Measurements from ENCODE around the gene MTERF1.

DNA sequence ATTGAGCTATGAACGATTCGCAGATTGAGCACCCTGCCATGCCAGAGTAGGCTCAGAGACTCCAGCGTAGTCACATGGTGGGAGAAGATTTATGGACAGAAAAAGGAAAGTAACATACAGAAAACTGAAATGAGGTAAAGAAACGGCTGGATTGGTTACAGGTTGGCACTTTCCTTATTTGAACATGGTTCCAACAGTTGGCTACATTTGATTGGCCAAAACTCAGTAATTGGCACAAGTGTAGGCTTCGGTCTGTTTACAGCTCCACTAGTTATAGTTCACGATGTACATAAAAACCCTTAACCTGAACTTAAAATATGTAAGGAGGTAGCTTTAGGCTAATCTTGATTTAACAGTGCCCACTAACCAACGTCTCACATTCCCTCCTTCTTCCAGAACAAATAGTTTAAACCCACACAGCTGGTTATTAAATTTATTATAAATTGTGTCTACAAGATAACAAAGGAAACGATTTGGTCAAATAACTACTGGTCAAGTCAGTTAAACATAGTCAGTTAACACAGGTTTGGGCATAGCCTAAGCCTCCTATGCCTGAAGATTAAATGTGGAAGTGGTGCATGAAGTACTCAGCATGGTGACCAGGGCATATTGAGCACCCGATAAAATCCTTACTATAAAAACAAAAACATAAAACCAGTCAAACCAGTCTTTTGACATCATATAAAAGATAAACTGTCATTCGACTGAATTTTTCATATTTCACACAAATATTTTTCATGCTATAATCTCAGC, 17.9 kb upstream of the MTERF1 start:
- TF ChIP-seq ATF1 (CRISPR knock-in tag; IDR thresholded peaks at IDR 0.05) (no peak), NR2C2 (CRISPR knock-in tag; IDR thresholded peaks at IDR 0.05) (no peak), NR3C1 (CRISPR knock-in tag; conservative IDR thresholded peaks at IDR 0.05; ENCODE audit: low read depth) (no peak), FOXP1 (CRISPR knock-in tag; IDR thresholded peaks at IDR 0.05; ENCODE audit: borderline replicate concordance) (no peak), RELA (CRISPR knock-in tag; IDR thresholded peaks at IDR 0.05; ENCODE audit: borderline replicate concordance) (no peak)
- TF ChIP-seq, protein P1, sequence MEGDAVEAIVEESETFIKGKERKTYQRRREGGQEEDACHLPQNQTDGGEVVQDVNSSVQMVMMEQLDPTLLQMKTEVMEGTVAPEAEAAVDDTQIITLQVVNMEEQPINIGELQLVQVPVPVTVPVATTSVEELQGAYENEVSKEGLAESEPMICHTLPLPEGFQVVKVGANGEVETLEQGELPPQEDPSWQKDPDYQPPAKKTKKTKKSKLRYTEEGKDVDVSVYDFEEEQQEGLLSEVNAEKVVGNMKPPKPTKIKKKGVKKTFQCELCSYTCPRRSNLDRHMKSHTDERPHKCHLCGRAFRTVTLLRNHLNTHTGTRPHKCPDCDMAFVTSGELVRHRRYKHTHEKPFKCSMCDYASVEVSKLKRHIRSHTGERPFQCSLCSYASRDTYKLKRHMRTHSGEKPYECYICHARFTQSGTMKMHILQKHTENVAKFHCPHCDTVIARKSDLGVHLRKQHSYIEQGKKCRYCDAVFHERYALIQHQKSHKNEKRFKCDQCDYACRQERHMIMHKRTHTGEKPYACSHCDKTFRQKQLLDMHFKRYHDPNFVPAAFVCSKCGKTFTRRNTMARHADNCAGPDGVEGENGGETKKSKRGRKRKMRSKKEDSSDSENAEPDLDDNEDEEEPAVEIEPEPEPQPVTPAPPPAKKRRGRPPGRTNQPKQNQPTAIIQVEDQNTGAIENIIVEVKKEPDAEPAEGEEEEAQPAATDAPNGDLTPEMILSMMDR (IDR thresholded peaks at IDR 0.05) = no peak
- TF ChIP-seq, protein P2, sequence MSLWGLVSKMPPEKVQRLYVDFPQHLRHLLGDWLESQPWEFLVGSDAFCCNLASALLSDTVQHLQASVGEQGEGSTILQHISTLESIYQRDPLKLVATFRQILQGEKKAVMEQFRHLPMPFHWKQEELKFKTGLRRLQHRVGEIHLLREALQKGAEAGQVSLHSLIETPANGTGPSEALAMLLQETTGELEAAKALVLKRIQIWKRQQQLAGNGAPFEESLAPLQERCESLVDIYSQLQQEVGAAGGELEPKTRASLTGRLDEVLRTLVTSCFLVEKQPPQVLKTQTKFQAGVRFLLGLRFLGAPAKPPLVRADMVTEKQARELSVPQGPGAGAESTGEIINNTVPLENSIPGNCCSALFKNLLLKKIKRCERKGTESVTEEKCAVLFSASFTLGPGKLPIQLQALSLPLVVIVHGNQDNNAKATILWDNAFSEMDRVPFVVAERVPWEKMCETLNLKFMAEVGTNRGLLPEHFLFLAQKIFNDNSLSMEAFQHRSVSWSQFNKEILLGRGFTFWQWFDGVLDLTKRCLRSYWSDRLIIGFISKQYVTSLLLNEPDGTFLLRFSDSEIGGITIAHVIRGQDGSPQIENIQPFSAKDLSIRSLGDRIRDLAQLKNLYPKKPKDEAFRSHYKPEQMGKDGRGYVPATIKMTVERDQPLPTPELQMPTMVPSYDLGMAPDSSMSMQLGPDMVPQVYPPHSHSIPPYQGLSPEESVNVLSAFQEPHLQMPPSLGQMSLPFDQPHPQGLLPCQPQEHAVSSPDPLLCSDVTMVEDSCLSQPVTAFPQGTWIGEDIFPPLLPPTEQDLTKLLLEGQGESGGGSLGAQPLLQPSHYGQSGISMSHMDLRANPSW (CRISPR knock-in tag; conservative IDR thresholded peaks at IDR 0.05; ENCODE audit: low read depth) = no peak
- TF ChIP-seq, protein P3, sequence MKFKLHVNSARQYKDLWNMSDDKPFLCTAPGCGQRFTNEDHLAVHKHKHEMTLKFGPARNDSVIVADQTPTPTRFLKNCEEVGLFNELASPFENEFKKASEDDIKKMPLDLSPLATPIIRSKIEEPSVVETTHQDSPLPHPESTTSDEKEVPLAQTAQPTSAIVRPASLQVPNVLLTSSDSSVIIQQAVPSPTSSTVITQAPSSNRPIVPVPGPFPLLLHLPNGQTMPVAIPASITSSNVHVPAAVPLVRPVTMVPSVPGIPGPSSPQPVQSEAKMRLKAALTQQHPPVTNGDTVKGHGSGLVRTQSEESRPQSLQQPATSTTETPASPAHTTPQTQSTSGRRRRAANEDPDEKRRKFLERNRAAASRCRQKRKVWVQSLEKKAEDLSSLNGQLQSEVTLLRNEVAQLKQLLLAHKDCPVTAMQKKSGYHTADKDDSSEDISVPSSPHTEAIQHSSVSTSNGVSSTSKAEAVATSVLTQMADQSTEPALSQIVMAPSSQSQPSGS (CRISPR knock-in tag; IDR thresholded peaks at IDR 0.05; ENCODE audit: borderline replicate concordance, low read depth) = no peak

Data from WTC11 (cell line).